Left ventricle myocardium inferior (tissue), 1 donor: ENCODE data around the gene PIGQ. TPM values are rescaled to one million over a fixed set of nuclear protein-coding genes. Genes with fewer than 3 reads are reported as not detected.

Source experiments
- DNase-seq: peaks from one replicate; pipeline ENCODE4 v3.0.0-alpha.2; 2020
- H3K27ac ChIP-seq: fragments of 200-600 bp; replicated peaks from 2 replicates; pipeline ENCODE4 v1.8.0; 2021
- H3K27me3 ChIP-seq: fragments of 200-600 bp; 2 replicates; pipeline ENCODE4 v1.8.0; 2021; ENCODE audit warnings: low read depth
- H3K36me3 ChIP-seq: fragments of 200-600 bp; 2 replicates; pipeline ENCODE4 v1.8.0; 2021
- H3K4me1 ChIP-seq: fragments of 200-600 bp; 2 replicates; pipeline ENCODE4 v1.8.0; 2021
- H3K4me3 ChIP-seq: fragments of 200-600 bp; 2 replicates; pipeline ENCODE4 v1.8.0; 2021; ENCODE audit warnings: mild to moderate bottlenecking, moderate library complexity
- H3K9me3 ChIP-seq: fragments of 200-600 bp; replicated peaks from 2 replicates; pipeline ENCODE4 v1.8.0; 2021
- CTCF ChIP-seq: fragments of 200-600 bp; IDR thresholded peaks from 2 replicates; pipeline ENCODE4 v1.8.0; 2021; ENCODE audit warnings: antibody characterized with exemption, mild to moderate bottlenecking, borderline replicate concordance
- intact Hi-C: fragments of 100-400 bp; cut with micrococcal nuclease; formaldehyde crosslinking; loops from one replicate; pipeline ENCODE4 v1.11.0; 2022
- total RNA-seq: library from RNA; stranded (reverse); fragmentation: NEBNext Ultra II Directional; extraction: Animal tissue kit (Norgen Biotek cat#: 25700); gene quantifications from one replicate; pipeline ENCODE4 v1.2.1, GENCODE V29; 2021
- donor health status: DM: no; HTN: yes; CAD: no; lungs with severe emphysema.

Gene PIGQ
- total RNA-seq, 1 donor from 2014 or later = 21.4 TPM

DNA sequence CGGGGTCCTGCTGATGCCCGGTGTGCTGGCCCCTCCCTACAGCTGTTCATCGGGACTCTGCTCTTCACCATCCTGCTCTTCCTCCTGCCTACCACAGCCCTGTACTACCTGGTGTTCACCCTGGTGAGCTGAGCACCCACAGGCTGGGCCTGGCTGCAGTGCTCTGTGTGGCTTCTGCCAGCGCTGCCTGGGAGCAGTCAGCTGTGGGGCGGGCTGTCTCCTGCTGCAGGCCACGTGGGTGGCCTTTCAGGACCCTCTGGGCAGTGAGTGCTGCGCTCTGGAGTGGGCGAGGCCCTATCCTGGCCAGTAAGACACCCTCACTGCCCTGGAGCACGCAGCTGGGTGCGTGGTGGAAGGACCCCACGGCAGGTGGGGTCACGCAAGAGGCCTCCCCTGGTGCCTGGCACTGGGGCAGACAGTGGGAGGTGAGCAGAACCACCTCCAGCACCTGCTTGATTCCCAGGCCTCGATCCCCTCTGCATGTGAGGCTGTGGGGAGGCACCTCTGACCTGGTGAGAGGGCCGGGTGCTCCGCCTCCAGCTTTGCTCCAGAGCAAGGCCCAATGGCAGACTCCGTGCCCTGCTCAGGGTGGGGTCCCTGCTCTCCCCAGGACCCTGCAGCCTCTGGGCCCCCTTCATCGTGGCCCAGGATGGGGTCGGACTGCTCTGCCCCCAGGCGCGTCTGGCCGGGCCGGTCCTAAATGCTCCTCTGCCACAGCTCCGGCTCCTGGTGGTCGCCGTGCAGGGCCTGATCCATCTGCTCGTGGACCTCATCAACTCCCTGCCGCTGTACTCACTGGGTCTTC is 10.6 kb downstream of the PIGQ start:
- peaks cover 11% of the 10 kb centered on the region for H3K4me1 ChIP-seq
- intact Hi-C loops = no loop called here
- H3K4me3 ChIP-seq = no peak overlapping the region
- no peak for DNase-seq
- H3K27me3 ChIP-seq = no peaks in the 10 kb centered on the region
- peaks cover 6% of the 10 kb centered on the region for H3K36me3 ChIP-seq
- no peaks in the 10 kb centered on the region for H3K9me3 ChIP-seq
- TF ChIP-seq CTCF = no peak
- no peak overlapping the region for H3K27ac ChIP-seq

DNA sequence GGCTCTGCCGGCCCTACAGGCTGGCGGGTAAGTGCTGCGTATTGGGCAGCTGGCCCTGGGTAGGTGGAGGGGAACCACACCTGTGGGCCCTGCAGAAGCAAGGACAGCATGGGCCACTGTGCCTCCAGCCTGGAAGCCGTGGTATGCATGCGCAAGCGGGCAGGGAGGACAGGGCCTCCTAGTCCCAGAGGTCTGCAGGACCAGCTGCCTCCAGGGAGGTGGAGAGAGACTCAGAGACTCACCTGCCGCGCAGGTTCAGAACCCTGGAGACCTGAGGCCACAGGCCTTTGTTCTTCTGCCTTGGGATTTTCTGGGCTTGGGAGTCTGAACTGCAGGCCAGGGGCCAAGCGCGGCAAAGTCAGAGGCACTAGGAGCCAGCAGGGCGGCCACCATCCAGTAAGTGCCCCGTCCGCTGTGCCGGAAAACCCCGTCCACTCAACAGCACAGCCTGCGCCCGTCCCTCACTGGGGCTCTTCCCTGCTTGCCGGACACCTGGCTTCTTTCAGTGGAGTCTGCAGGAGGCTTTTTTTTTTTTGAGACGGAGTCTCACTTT is 11.3 kb downstream of the PIGQ start:
- intact Hi-C loops = no loop called here
- Histone ChIP-seq H3K4me3 (no peak overlapping the region), H3K9me3 (no peaks in the 10 kb centered on the region), H3K36me3 (no peaks in the 10 kb centered on the region), H3K27ac (no peak overlapping the region), H3K4me1 (peaks cover 18% of the 10 kb centered on the region), H3K27me3 (no peaks in the 10 kb centered on the region)
- no peak for DNase-seq
- TF ChIP-seq CTCF = no peak

GRCh38 chr16:582218-582613 is 12.4 kb downstream of the PIGQ start:
- TF ChIP-seq CTCF = no peak
- no peaks in the 10 kb centered on the region for H3K36me3 ChIP-seq
- no peaks in the 10 kb centered on the region for H3K9me3 ChIP-seq
- intact Hi-C loops = no loop called here
- H3K27ac ChIP-seq = no peak overlapping the region
- DNase-seq = no peak
- H3K4me3 ChIP-seq = no peak overlapping the region
- peaks cover 28% of the 10 kb centered on the region for H3K4me1 ChIP-seq
- H3K27me3 ChIP-seq = no peaks in the 10 kb centered on the region

DNA sequence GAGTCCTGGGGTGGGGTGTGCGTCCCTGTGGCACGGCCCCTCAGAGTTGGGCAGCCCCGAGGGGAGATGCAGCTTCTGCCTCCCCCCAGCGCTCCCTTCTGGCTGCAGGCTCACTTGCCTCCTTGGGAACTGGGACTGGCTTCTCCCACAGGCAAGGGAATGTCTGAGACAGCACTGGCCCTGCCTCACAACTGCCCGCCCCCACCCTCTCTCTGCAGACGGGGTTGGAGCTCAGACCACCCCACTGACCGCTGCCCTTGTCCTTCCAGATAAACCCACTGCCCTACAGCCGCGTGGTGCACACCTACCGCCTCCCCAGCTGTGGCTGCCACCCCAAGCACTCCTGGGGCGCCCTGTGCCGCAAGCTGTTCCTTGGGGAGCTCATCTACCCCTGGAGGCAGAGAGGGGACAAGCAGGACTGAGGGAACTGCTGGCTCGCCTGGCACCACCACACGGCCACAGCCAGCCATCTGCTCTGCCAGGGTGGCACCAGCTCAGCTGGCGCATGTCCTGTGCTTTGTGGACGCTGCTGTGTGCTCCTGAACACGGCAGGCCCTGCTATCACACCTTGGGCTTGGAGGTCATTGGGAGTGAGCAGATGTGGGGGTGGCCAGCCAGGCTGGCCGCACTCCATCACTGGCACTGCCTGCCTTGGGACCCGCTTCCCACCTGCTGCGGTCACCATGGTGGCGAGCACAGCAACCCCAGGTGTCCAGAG is 13.0 kb downstream of the PIGQ start:
- DNase-seq = no peak
- Histone ChIP-seq H3K27me3 (no peaks in the 10 kb centered on the region), H3K4me3 (no peak overlapping the region), H3K4me1 (peaks cover 34% of the 10 kb centered on the region), H3K9me3 (no peaks in the 10 kb centered on the region), H3K27ac (no peak overlapping the region), H3K36me3 (no peaks in the 10 kb centered on the region)
- peak; percentile 9 for TF ChIP-seq CTCF
- intact Hi-C loops = no loop called here

- Histone ChIP-seq H3K9me3 (no peaks in the 10 kb centered on the region), H3K36me3 (no peaks in the 10 kb centered on the region), H3K27ac (no peak overlapping the region), H3K4me3 (no peak overlapping the region), H3K4me1 (peaks cover 40% of the 10 kb centered on the region), H3K27me3 (no peaks in the 10 kb centered on the region)
- no peak for TF ChIP-seq CTCF
- DNase-seq = no peak
- intact Hi-C loops = no loop called here
Observed at GRCh38 chr16:583470-583814, 13.7 kb downstream of the PIGQ start.
